ENCODE results near the gene SPATA20. TPM values are rescaled to one million over a fixed set of nuclear protein-coding genes. Genes with fewer than 3 reads are reported as not detected.

SPATA20 gene
- total and polyA plus RNA-seq, 2 donors (not counting 3 experiments of a cell fraction or from before 2014, with no cell fraction given), result 42.3 to 51.5 TPM

DNA sequence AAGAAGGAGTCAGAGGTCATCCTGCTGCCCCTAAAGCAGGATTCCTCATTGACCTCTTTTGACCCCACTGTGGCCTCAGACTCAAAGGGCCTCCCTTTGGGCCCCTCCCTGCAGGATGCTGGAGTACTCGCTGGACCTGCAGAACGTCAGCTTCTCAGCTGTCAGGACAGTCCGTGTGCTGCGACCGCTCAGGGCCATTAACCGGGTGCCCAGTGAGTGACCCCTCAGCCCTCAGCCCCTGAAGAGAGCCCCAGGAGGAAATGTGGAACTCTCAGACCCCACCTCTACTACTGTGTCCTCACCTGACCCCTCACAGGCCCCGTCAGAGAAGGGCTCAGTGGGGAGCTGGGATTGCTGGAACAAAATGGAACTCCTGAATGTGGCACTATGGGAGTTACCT, 22.6 kb downstream of the SPATA20 start:
- Histone ChIP-seq H3K9ac (replicated peaks; ENCODE audit: extremely low read depth, insufficient read depth, low read length) (no peak overlapping the region), H3K27me3 (ENCODE audit: control insufficient read depth in 2 of 2, insufficient read depth in 2 of 2, low read length in 2 of 2) (peaks cover 12 to 14% of the 10 kb centered on the region in 2 experiments), H4K20me1 (replicated peaks; ENCODE audit: control insufficient read depth, extremely low read depth, insufficient read depth, low read length) (no peaks in the 10 kb centered on the region), H3K9me3 (replicated peaks; ENCODE audit: control insufficient read depth, insufficient read depth, low read length) (no peaks in the 10 kb centered on the region), H3K4me3 (replicated peaks in 1 of 3; ENCODE audit: insufficient read depth in 1 of 3, low read depth in 1 of 3, low read length in 3 of 3) (no peak overlapping the region), H3K9me1 (replicated peaks; ENCODE audit: control insufficient read depth, extremely low read depth, insufficient read depth, low read length) (no peaks in the 10 kb centered on the region), H3K27ac (ENCODE audit: insufficient read depth, low read depth, low read length) (no peak overlapping the region), H3K4me1 (ENCODE audit: control insufficient read depth, extremely low read depth, insufficient read depth, low read length) (no peaks in the 10 kb centered on the region), H2AFZ (ENCODE audit: low read depth, low read length) (no peak overlapping the region), H3K79me2 (ENCODE audit: control insufficient read depth, insufficient read depth, low read length) (no peaks in the 10 kb centered on the region), H3K4me2 (ENCODE audit: insufficient read depth, low read length) (no peak overlapping the region), H3K36me3 (ENCODE audit: control insufficient read depth in 2 of 2, extremely low read depth in 1 of 2, insufficient read depth in 2 of 2, low read length in 2 of 2) (no peaks in the 10 kb centered on the region)
- DNase-seq (ENCODE audit: low read depth, low spot score), result no peak
- FAIRE-seq, result no peak
- dilution Hi-C loops (cut with MboI; ENCODE audit: extremely low pct_ligation_motif_present, low sequenced_read_pairs), result no loop called here
- TF ChIP-seq FOS (IDR thresholded peaks at IDR 0.05; ENCODE audit: borderline replicate concordance, insufficient read depth, low read length) (no peak), GATA2 (IDR thresholded peaks at IDR 0.05; ENCODE audit: insufficient read depth, insufficient read length, low read depth, low read length) (no peak), POLR2AphosphoS5 (IDR thresholded peaks at IDR 0.05; ENCODE audit: insufficient read depth, low read depth, low read length) (no peak), MYC (IDR thresholded peaks at IDR 0.05; ENCODE audit: low read depth, low read length) (no peak), POLR2A (IDR thresholded peaks at IDR 0.05; ENCODE audit: low read depth, low read length) (no peak), JUN (IDR thresholded peaks at IDR 0.05; ENCODE audit: borderline replicate concordance, insufficient read depth, insufficient read length, low read depth) (no peak), EZH2 (IDR thresholded peaks at IDR 0.05; ENCODE audit: borderline replicate concordance, low read depth, low read length, severe bottlenecking) (no peak)
- TF ChIP-seq, protein P1, sequence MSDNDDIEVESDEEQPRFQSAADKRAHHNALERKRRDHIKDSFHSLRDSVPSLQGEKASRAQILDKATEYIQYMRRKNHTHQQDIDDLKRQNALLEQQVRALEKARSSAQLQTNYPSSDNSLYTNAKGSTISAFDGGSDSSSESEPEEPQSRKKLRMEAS (IDR thresholded peaks at IDR 0.05; ENCODE audit: insufficient read depth, insufficient read length), result no peak
- TF ChIP-seq, protein P2, sequence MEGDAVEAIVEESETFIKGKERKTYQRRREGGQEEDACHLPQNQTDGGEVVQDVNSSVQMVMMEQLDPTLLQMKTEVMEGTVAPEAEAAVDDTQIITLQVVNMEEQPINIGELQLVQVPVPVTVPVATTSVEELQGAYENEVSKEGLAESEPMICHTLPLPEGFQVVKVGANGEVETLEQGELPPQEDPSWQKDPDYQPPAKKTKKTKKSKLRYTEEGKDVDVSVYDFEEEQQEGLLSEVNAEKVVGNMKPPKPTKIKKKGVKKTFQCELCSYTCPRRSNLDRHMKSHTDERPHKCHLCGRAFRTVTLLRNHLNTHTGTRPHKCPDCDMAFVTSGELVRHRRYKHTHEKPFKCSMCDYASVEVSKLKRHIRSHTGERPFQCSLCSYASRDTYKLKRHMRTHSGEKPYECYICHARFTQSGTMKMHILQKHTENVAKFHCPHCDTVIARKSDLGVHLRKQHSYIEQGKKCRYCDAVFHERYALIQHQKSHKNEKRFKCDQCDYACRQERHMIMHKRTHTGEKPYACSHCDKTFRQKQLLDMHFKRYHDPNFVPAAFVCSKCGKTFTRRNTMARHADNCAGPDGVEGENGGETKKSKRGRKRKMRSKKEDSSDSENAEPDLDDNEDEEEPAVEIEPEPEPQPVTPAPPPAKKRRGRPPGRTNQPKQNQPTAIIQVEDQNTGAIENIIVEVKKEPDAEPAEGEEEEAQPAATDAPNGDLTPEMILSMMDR (IDR thresholded peaks at IDR 0.05; ENCODE audit: extremely low read depth in 1 of 2, insufficient read depth in 1 of 2, low read depth in 1 of 2, low read length in 2 of 2), result no peak
- intact Hi-C loops (cut with micrococcal nuclease), result no loop called here
- ChIA-PET POLR2A (no interaction called here), CTCF (interaction anchor here (1.4 to 2.2 kb wide), 2 partner anchors 19 to 57 kb away, joined by 3 to 10 read pairs; no protein-coding TSS in a partner anchor)
- no TSS peak for BruUV-seq (replicated peaks)

Data from endothelial cell of umbilical vein (primary cell).